Heart left ventricle (tissue), 13 donors: ENCODE results near the gene KIAA1217.

Experiments
- CTCF ChIP-seq, 12 donors: fragments of 200-600 bp; sonication (generic) in 4 of 12; IDR thresholded peaks; one replicate each; pipeline versions ENCODE4 v1.5.0 to v1.8.0; 2018 to 2022; ENCODE audit warnings: antibody characterized with exemption in 12 of 12, mild to moderate bottlenecking in 5 of 12
- POLR2A ChIP-seq, 2 donors: fragments of 450-650 bp; IDR thresholded peaks; one replicate each; pipeline ENCODE4 v1.6.1; 2017; ENCODE audit warnings: antibody characterized with exemption in 2 of 2, mild to moderate bottlenecking in 2 of 2, moderate library complexity in 2 of 2
- donor health status: ischemic (EF 13 %, LVEDD 7.1; RV severe dilation, severe dysfunction).
- donor health status: DM: no; HTN: yes; CAD: no.
- donor health status: DM: no; HTN: no; CAD: no.
- donor health status: ischemic (EF 25% LVEDD 6.9; RV normal size, moderate dysfunction).
- donor health status: ischemic (EF 25% LVEDD 5.7; RV mildly dilated, moderate dysfunction).
- donor health status: ischemic (EF 35%, LVEDD 5.7; RV mildly dilated, moderate dysfunction).
- donor health status: nonischemic (EF 11% LVEDD 7.7; RV severe dilation, severe dysfunction).
- donor health status: DM: yes; HTN: yes; CAD: no.
- donor health status: PGD.
- donor health status: ischemic (EF 29% LVEDD 5.4; RV normal size, mild dysfunction).
- donor health status: nonischemic (EF 23%, LVEDD 6.1; RV moderate dilation, normal function).

DNA sequence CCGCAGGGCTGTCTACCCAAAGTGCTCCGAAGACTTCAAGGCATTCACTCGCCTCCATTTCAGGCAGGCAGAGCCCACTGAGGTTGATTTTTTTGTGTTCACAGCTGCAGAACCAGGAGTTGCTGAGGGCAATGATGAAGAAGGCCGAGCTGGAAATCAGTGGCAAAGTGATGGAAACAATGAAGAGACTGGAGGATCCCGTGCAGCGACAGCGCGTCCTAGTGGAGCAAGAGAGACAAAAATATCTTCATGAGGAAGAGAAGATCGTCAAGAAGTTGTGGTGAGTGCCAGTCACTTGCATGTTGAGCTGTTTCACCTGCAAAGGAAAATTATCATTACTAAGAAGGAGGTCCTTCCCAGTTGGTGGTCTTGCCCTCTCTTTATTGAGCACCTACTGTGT lies 304.2 kb downstream of the KIAA1217 start:
- TF ChIP-seq CTCF (IDR thresholded peaks at IDR 0.05) = peak in 6 of 12 donors; percentile 12 to 38 (median 26)
- no peak for TF ChIP-seq POLR2A (IDR thresholded peaks at IDR 0.05)
